Right renal pelvis (tissue), 4 donors: Measurements from ENCODE around the gene ELOVL2. TPM values are rescaled to one million over a fixed set of nuclear protein-coding genes. Genes with fewer than 3 reads are reported as not detected.
"Not testable (repeated sequence)": the region's sequence is repeated elsewhere in the genome, so short reads cannot be mapped to it uniquely, and the experiment has no call there.

Source experiments
- DNase-seq, 4 donors: peaks; one replicate each; pipeline ENCODE4 v3.0.0-alpha.2; 2013; ENCODE audit warnings: low read depth in 4 of 4, low spot score in 3 of 4, missing footprints in 1 of 4
- polyA plus RNA-seq, 4 donors: library from polyadenylated mRNA; unstranded; fragments of 120-200 nt; gene quantifications; one replicate each; pipeline ENCODE4 v1.2.1, GENCODE V29; 2013; ENCODE audit not compliant: insufficient read length in 4 of 4

Gene ELOVL2
- polyA plus RNA-seq: 10 to 100 TPM in 1 of 4 donors, 1 to 10 TPM in 3; 8.2 to 10.1 (median 9.3) TPM

- peak in 2 of 4 donors; percentile 43 to 47 for DNase-seq
Observed at GRCh38 chr6:11043961-11044711, at the start of gene ELOVL2. Gene ELOVL2 (minus strand): TSS chr6:11044305. CDS start chr6:11044230, 75 bp downstream.

- no peak for DNase-seq
Observed at GRCh38 chr6:11093376-11093625, 49.2 kb upstream of the ELOVL2 start.

- DNase-seq: peak in 2 of 4 donors; percentile 28 to 37
Observed at GRCh38 chr6:11092668-11093375, 48.7 kb upstream of the ELOVL2 start.

- DNase-seq: not testable (repeated sequence)
Observed at GRCh38 chr6:11091141-11091540, 47.0 kb upstream of the ELOVL2 start.

- DNase-seq: no peak
Observed at GRCh38 chr6:11089695-11090094, 45.6 kb upstream of the ELOVL2 start.

GRCh38 chr6:11087141-11087812 is 43.2 kb upstream of the ELOVL2 start:
- not testable (repeated sequence) for DNase-seq

GRCh38 chr6:11085758-11086435 is 41.8 kb upstream of the ELOVL2 start:
- DNase-seq: no peak

- no peak for DNase-seq
Observed at GRCh38 chr6:11083956-11084355, 39.9 kb upstream of the ELOVL2 start.

GRCh38 chr6:11083491-11083890 is 39.4 kb upstream of the ELOVL2 start:
- DNase-seq: no peak

GRCh38 chr6:11080296-11080695 is 36.2 kb upstream of the ELOVL2 start:
- no peak for DNase-seq

- DNase-seq: no peak
Observed at GRCh38 chr6:11078266-11078665, 34.2 kb upstream of the ELOVL2 start.

- DNase-seq: no peak
Observed at GRCh38 chr6:11076540-11076939, 32.4 kb upstream of the ELOVL2 start.

GRCh38 chr6:11072101-11072500 is 28.0 kb upstream of the ELOVL2 start:
- DNase-seq: no peak

GRCh38 chr6:11069760-11070159 is 25.7 kb upstream of the ELOVL2 start:
- no peak for DNase-seq

- DNase-seq: no peak
Observed at GRCh38 chr6:11067348-11067747, 23.2 kb upstream of the ELOVL2 start.

- DNase-seq: no peak
Observed at GRCh38 chr6:11066505-11067347, 22.6 kb upstream of the ELOVL2 start.

GRCh38 chr6:11065436-11066202 is 21.5 kb upstream of the ELOVL2 start:
- no peak for DNase-seq

- DNase-seq: no peak
Observed at GRCh38 chr6:11064836-11065235, 20.7 kb upstream of the ELOVL2 start.

GRCh38 chr6:11062715-11063114 is 18.6 kb upstream of the ELOVL2 start:
- DNase-seq: no peak
